ENCODE measurements around the gene PI4KA. TPM values are rescaled to one million over a fixed set of nuclear protein-coding genes. Genes with fewer than 3 reads are reported as not detected.

The PI4KA gene
- total and polyA plus RNA-seq, 5 experiments from 2014 or later = 34.4 to 158 (median 69.6) TPM

DNA sequence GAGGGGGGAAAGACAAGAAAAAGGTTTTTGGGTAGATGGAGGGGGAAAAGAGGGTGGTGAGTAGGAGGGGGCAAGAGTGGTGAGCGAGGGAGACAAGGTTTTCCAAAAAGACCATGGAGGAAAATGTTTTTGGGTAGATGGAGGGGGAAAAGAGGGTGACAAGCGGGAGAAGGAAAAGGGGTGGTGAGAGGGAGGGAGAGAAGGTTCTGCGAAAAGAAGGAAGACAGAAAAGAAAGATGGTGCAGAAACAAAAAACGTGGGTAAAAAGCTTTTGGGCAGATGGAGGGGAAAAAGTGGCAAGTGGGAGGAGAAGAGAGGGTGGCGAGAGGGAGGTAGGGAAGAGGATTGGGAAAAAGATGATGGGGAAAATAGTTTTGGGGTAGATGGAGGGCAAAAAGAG, 200.6 kb downstream of the PI4KA start:
- ATAC-seq (no peak), DNase-seq (no peak)
- Mint-ChIP-seq H3K4me3 (no peak overlapping the region), H3K27ac (no peak overlapping the region), H3K36me3 (peaks cover 0 to 2% (median under 1%) of the 10 kb centered on the region in 3 donors), H3K4me1 (peaks cover 0 to 2% (median 0%) of the 10 kb centered on the region in 4 donors), H3K9me3 (peaks cover 0 to 5% (median under 1%) of the 10 kb centered on the region in 9 donors), H3K27me3 (peaks cover 0 to 8% (median 3%) of the 10 kb centered on the region in 5 donors)
- POLR2A ChIA-PET = no interaction called here

Other genes with a start within 250 kb of the PI4KA start
- gene SERPIND1, start 84.7 kb downstream of the PI4KA start, total RNA-seq = not detected
- not detected for gene SERPIND1, start 84.7 kb downstream of the PI4KA start, polyA plus RNA-seq
- gene SNAP29, start 196 bp upstream of the PI4KA start, total RNA-seq = 10 to 100 TPM; 22.5 to 25.1 TPM
- 10 to 100 TPM; 18.2 to 20.8 (median 18.9) TPM for gene SNAP29, start 196 bp upstream of the PI4KA start, polyA plus RNA-seq
- gene CRKL, start 58.6 kb upstream of the PI4KA start, total RNA-seq = 10 to 100 TPM; 75.1 to 79.0 TPM
- gene CRKL, start 58.6 kb upstream of the PI4KA start, polyA plus RNA-seq = 10 to 100 TPM; 39.0 to 53.8 (median 40.1) TPM
- gene AIFM3, start 108.4 kb upstream of the PI4KA start, total RNA-seq = 1 to 10 TPM in 1 of 2 experiments, under 1 TPM in 1; 0.47 to 1.3 TPM
- under 1 TPM; 0.16 to 0.53 (median 0.32) TPM for gene AIFM3, start 108.4 kb upstream of the PI4KA start, polyA plus RNA-seq
- gene LZTR1, start 123.5 kb upstream of the PI4KA start, total RNA-seq = 100 to 1,000 TPM in 1 of 2 experiments, 10 to 100 TPM in 1; 92.9 to 103 TPM
- gene LZTR1, start 123.5 kb upstream of the PI4KA start, polyA plus RNA-seq = 10 to 100 TPM in 2 of 3 donors, 1 to 10 TPM in 1; 8.6 to 14.5 (median 12.3) TPM
- 10 to 100 TPM; 68.5 to 70.5 TPM for gene THAP7, start 143.3 kb upstream of the PI4KA start, total RNA-seq
- 10 to 100 TPM; 31.7 to 55.5 (median 41.1) TPM for gene THAP7, start 143.3 kb upstream of the PI4KA start, polyA plus RNA-seq
- gene P2RX6, start 156.4 kb upstream of the PI4KA start, total RNA-seq = 1 to 10 TPM; 2.7 to 4.5 TPM
- 1 to 10 TPM in 1 of 3 donors, under 1 TPM in 2; 0.25 to 1.1 (median 0.74) TPM for gene P2RX6, start 156.4 kb upstream of the PI4KA start, polyA plus RNA-seq
- gene SLC7A4, start 173.8 kb upstream of the PI4KA start, total RNA-seq = 1 to 10 TPM in 1 of 2 experiments, under 1 TPM in 1; 0.69 to 1.3 TPM
- 1 to 10 TPM in 2 of 3 donors, under 1 TPM in 1; 0.99 to 1.4 (median 1.2) TPM for gene SLC7A4, start 173.8 kb upstream of the PI4KA start, polyA plus RNA-seq
- under 1 TPM in 1 of 2 experiments, not detected in 1; 0.11 TPM for gene LRRC74B, start 187.1 kb upstream of the PI4KA start, total RNA-seq
- not detected for gene LRRC74B, start 187.1 kb upstream of the PI4KA start, polyA plus RNA-seq